HG03378 (cell line): ENCODE results near the gene LDLRAD4.
A peak's percentile ranks its signal among the peaks of the same experiment; 100 is the strongest.

Experiments
- ATAC-seq: cut with Tn5 transposase; IDR thresholded peaks from one replicate; pipeline ENCODE4 v1.9.1; 2021; ENCODE audit warnings: mild to moderate bottlenecking, moderate library complexity; ENCODE audit not compliant: unreplicated experiment

LDLRAD4 gene

GRCh38 chr18:13454363-13455150, 236.0 kb downstream of the LDLRAD4 start:
- ATAC-seq, result no peak

GRCh38 chr18:13455471-13455870, 236.9 kb downstream of the LDLRAD4 start:
- ATAC-seq, result no peak

GRCh38 chr18:13455960-13456481, 237.5 kb downstream of the LDLRAD4 start:
- ATAC-seq, result peak; percentile 73

- no peak for ATAC-seq
Measured at GRCh38 chr18:13456736-13457271, 238.2 kb downstream of the LDLRAD4 start.

- no peak for ATAC-seq
Measured at GRCh38 chr18:13457327-13457726, 238.8 kb downstream of the LDLRAD4 start.

- no peak for ATAC-seq
Measured at GRCh38 chr18:13460946-13461345, 242.4 kb downstream of the LDLRAD4 start.

- no peak for ATAC-seq
Measured at GRCh38 chr18:13461469-13461868, 242.9 kb downstream of the LDLRAD4 start.

- no peak for ATAC-seq
Measured at GRCh38 chr18:13461936-13462335, 243.4 kb downstream of the LDLRAD4 start.

- ATAC-seq, result no peak
Measured at GRCh38 chr18:13462686-13463085, 244.1 kb downstream of the LDLRAD4 start.

GRCh38 chr18:13463526-13464210, 245.1 kb downstream of the LDLRAD4 start:
- ATAC-seq, result no peak

GRCh38 chr18:13464432-13465123, 246.0 kb downstream of the LDLRAD4 start:
- peak; percentile 92 for ATAC-seq

- ATAC-seq, result no peak
Measured at GRCh38 chr18:13465124-13465446, 246.5 kb downstream of the LDLRAD4 start.

- ATAC-seq, result no peak
Measured at GRCh38 chr18:13465476-13465875, 246.9 kb downstream of the LDLRAD4 start.

- ATAC-seq, result no peak
Measured at GRCh38 chr18:13470516-13471197, 252.1 kb downstream of the LDLRAD4 start.

GRCh38 chr18:13471198-13471845, 252.8 kb downstream of the LDLRAD4 start:
- no peak for ATAC-seq

- ATAC-seq, result no peak
Measured at GRCh38 chr18:13471971-13472628, 253.5 kb downstream of the LDLRAD4 start.

GRCh38 chr18:13473751-13474150, 255.2 kb downstream of the LDLRAD4 start:
- no peak for ATAC-seq

- ATAC-seq, result no peak
Measured at GRCh38 chr18:13474336-13474735, 255.8 kb downstream of the LDLRAD4 start.

GRCh38 chr18:13474907-13475545, 256.5 kb downstream of the LDLRAD4 start:
- no peak for ATAC-seq
